Lower leg skin (tissue), 3 donors: ENCODE measurements around the gene PSKH1.

Source experiments
- CTCF ChIP-seq, 3 donors: fragments of 450-650 bp; IDR thresholded peaks; one replicate each; pipeline ENCODE4 v1.5.1; 2016; ENCODE audit warnings: antibody characterized with exemption in 3 of 3, mild to moderate bottlenecking in 3 of 3, moderate library complexity in 2 of 3
- POLR2A ChIP-seq, 2 donors: fragments of 450-650 bp; IDR thresholded peaks; one replicate each; pipeline ENCODE4 v1.6.1; 2016 to 2017; ENCODE audit warnings: antibody characterized with exemption in 2 of 2, mild to moderate bottlenecking in 1 of 2, moderate library complexity in 1 of 2

- TF ChIP-seq CTCF (IDR thresholded peaks at IDR 0.05): no peak
- no peak for TF ChIP-seq POLR2A (IDR thresholded peaks at IDR 0.05)
Measured at GRCh38 chr16:67873435-67874370, 19.4 kb upstream of the PSKH1 start.
